Osteocyte (in vitro differentiated cells): ENCODE measurements around the gene COL6A1. TPM values are rescaled to one million over a fixed set of nuclear protein-coding genes. Genes with fewer than 3 reads are reported as not detected.
A peak's percentile ranks its signal among the peaks of the same experiment; 100 is the strongest.
"Not testable (repeated sequence)": the region's sequence is repeated elsewhere in the genome, so short reads cannot be mapped to it uniquely, and the experiment has no call there.

Experiments used
- DNase-seq: peaks from one replicate; pipeline ENCODE4 v3.0.0; 2021; ENCODE audit warnings: mixed read lengths; ENCODE audit not compliant: unreplicated experiment; ENCODE audit errors: extremely low spot score
- H3K27ac Mint-ChIP-seq: one replicate; pipeline ENCODE4 v1.8.0; 2021; ENCODE audit warnings: mild to moderate bottlenecking, mixed read lengths; ENCODE audit not compliant: unreplicated experiment
- H3K27me3 Mint-ChIP-seq: one replicate; pipeline ENCODE4 v1.8.0; 2021; ENCODE audit warnings: mixed read lengths; ENCODE audit not compliant: unreplicated experiment
- H3K36me3 Mint-ChIP-seq: one replicate; pipeline ENCODE4 v1.8.0; 2021; ENCODE audit warnings: mixed read lengths; ENCODE audit not compliant: unreplicated experiment
- H3K4me1 Mint-ChIP-seq: one replicate; pipeline ENCODE4 v1.8.0; 2021; ENCODE audit warnings: mixed read lengths; ENCODE audit not compliant: unreplicated experiment
- H3K4me3 Mint-ChIP-seq: one replicate; pipeline ENCODE4 v1.8.0; 2021; ENCODE audit warnings: mild to moderate bottlenecking, moderate library complexity, mixed read lengths; ENCODE audit not compliant: unreplicated experiment
- H3K9me3 Mint-ChIP-seq: one replicate; pipeline ENCODE4 v1.8.0; 2021; ENCODE audit warnings: mixed read lengths; ENCODE audit not compliant: unreplicated experiment
- CTCF ChIP-seq: fragments of 200-600 bp; sonication (generic); IDR thresholded peaks from 2 replicates; pipeline ENCODE4 v1.5.0; 2021; ENCODE audit warnings: antibody characterized with exemption, mild to moderate bottlenecking, moderate library complexity
- total RNA-seq: library from RNA; stranded (reverse); gene quantifications from 2 replicates; pipeline ENCODE4 v1.2.1, GENCODE V29; 2021

COL6A1 gene
- total RNA-seq, 1 donor from 2014 or later = 1,503 TPM

- Mint-ChIP-seq H3K27ac (no peak overlapping the region), H3K4me1 (no peaks in the 10 kb centered on the region), H3K27me3 (no peaks in the 10 kb centered on the region), H3K36me3 (peaks cover 9% of the 10 kb centered on the region), H3K4me3 (no peak overlapping the region), H3K9me3 (no peaks in the 10 kb centered on the region)
- DNase-seq = peak; percentile 82
- TF ChIP-seq CTCF = no peak
Measured at GRCh38 chr21:46003575-46004007, 22.0 kb downstream of the COL6A1 start.

GRCh38 chr21:46004168-46004861, 22.7 kb downstream of the COL6A1 start:
- no peaks in the 10 kb centered on the region for H3K27me3 Mint-ChIP-seq
- peak overlapping the region; percentile 32 for H3K27ac Mint-ChIP-seq
- H3K4me1 Mint-ChIP-seq = no peaks in the 10 kb centered on the region
- no peaks in the 10 kb centered on the region for H3K9me3 Mint-ChIP-seq
- H3K4me3 Mint-ChIP-seq = no peak overlapping the region
- no peak for TF ChIP-seq CTCF
- H3K36me3 Mint-ChIP-seq = peaks cover 8% of the 10 kb centered on the region
- DNase-seq = peak; percentile 76

- Mint-ChIP-seq H3K27ac (peak overlapping the region; percentile 29), H3K36me3 (peaks cover 8% of the 10 kb centered on the region), H3K27me3 (no peaks in the 10 kb centered on the region), H3K9me3 (no peaks in the 10 kb centered on the region), H3K4me3 (no peak overlapping the region), H3K4me1 (no peaks in the 10 kb centered on the region)
- no peak for TF ChIP-seq CTCF
- DNase-seq = peak; percentile 73
Measured at GRCh38 chr21:46005081-46005480, 23.5 kb downstream of the COL6A1 start.

DNA sequence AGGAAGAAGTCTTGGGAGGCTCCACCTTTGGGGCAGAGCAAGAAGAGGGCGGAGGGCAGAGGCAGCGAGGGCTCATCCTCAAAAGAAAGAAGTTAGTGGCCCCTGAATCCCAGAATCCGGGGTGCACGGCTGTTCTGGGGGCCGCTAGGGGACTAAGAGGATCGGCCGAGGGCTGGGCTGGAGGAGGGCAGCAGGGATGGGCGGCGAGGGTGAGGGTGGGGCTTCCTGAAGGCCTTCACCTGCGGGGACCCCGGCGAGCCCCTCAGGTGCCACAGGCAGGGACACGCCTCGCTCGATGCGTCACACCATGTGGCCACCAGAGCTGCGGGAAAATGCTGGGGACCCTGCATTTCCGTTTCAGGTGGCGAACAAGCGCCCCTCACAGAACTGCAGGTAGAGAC, 23.9 kb downstream of the COL6A1 start:
- no peaks in the 10 kb centered on the region for H3K4me1 Mint-ChIP-seq
- no peak for TF ChIP-seq CTCF
- no peak overlapping the region for H3K4me3 Mint-ChIP-seq
- H3K27me3 Mint-ChIP-seq = no peaks in the 10 kb centered on the region
- no peaks in the 10 kb centered on the region for H3K9me3 Mint-ChIP-seq
- peak overlapping the region; percentile 29 for H3K27ac Mint-ChIP-seq
- peak; percentile 83 for DNase-seq
- peaks cover 8% of the 10 kb centered on the region for H3K36me3 Mint-ChIP-seq

- not testable (repeated sequence) for H3K9me3 Mint-ChIP-seq, DNase-seq, H3K27me3 Mint-ChIP-seq, H3K4me1 Mint-ChIP-seq, H3K4me3 Mint-ChIP-seq, H3K27ac Mint-ChIP-seq, H3K36me3 Mint-ChIP-seq
Measured at GRCh38 chr21:46005894-46006546, 24.4 kb downstream of the COL6A1 start.
